Measurements from ENCODE around the gene USP49.

Gene USP49

GRCh38 chr6:41874741-41875140, 20.4 kb downstream of the USP49 start:
- Histone ChIP-seq H3K27ac (ENCODE audit: low read length) (no peak overlapping the region), H3K9ac (ENCODE audit: low read length) (no peak overlapping the region), H3K27me3 (ENCODE audit: low read depth, low read length) (no peaks in the 10 kb centered on the region), H3K79me2 (ENCODE audit: low read length) (no peaks in the 10 kb centered on the region), H3K9me3 (ENCODE audit: insufficient read depth, low read length) (no peaks in the 10 kb centered on the region), H3K4me1 (ENCODE audit: low read length) (no peaks in the 10 kb centered on the region), H3K4me3 (ENCODE audit: low read length) (no peak overlapping the region), H2AFZ (ENCODE audit: low read depth, low read length) (no peak overlapping the region), H3K4me2 (ENCODE audit: low read length) (no peak overlapping the region), H4K20me1 (ENCODE audit: insufficient read depth, low read length) (no peaks in the 10 kb centered on the region), H3K36me3 (replicated peaks; ENCODE audit: low read depth, low read length) (no peaks in the 10 kb centered on the region)
- TF ChIP-seq EZH2phosphoT487 (IDR thresholded peaks at IDR 0.05; ENCODE audit: low read depth): no peak
- no peak for TF ChIP-seq CTCF (IDR thresholded peaks at IDR 0.05; ENCODE audit: low read depth, low read length)

GRCh38 chr6:41872147-41872546, 23.0 kb downstream of the USP49 start:
- Histone ChIP-seq H3K9ac (ENCODE audit: low read length) (no peak overlapping the region), H3K27me3 (ENCODE audit: low read depth, low read length) (no peaks in the 10 kb centered on the region), H4K20me1 (ENCODE audit: insufficient read depth, low read length) (no peaks in the 10 kb centered on the region), H3K27ac (ENCODE audit: low read length) (no peak overlapping the region), H2AFZ (ENCODE audit: low read depth, low read length) (no peak overlapping the region), H3K79me2 (ENCODE audit: low read length) (no peaks in the 10 kb centered on the region), H3K4me3 (ENCODE audit: low read length) (no peak overlapping the region), H3K36me3 (replicated peaks; ENCODE audit: low read depth, low read length) (no peaks in the 10 kb centered on the region), H3K4me2 (ENCODE audit: low read length) (no peak overlapping the region), H3K9me3 (ENCODE audit: insufficient read depth, low read length) (no peaks in the 10 kb centered on the region), H3K4me1 (ENCODE audit: low read length) (no peaks in the 10 kb centered on the region)
- TF ChIP-seq EZH2phosphoT487 (IDR thresholded peaks at IDR 0.05; ENCODE audit: low read depth) (no peak), CTCF (IDR thresholded peaks at IDR 0.05; ENCODE audit: low read depth, low read length) (no peak)

- no peak overlapping the region for H2AFZ ChIP-seq (ENCODE audit: low read depth, low read length)
- H3K4me1 ChIP-seq (ENCODE audit: low read length): no peaks in the 10 kb centered on the region
- H4K20me1 ChIP-seq (ENCODE audit: insufficient read depth, low read length): no peaks in the 10 kb centered on the region
- no peaks in the 10 kb centered on the region for H3K9me3 ChIP-seq (ENCODE audit: insufficient read depth, low read length)
- no peak overlapping the region for H3K4me3 ChIP-seq (ENCODE audit: low read length)
- no peak for TF ChIP-seq CTCF (IDR thresholded peaks at IDR 0.05; ENCODE audit: low read depth, low read length)
- H3K4me2 ChIP-seq (ENCODE audit: low read length): no peak overlapping the region
- H3K79me2 ChIP-seq (ENCODE audit: low read length): no peaks in the 10 kb centered on the region
- no peaks in the 10 kb centered on the region for H3K36me3 ChIP-seq (replicated peaks; ENCODE audit: low read depth, low read length)
- no peak overlapping the region for H3K9ac ChIP-seq (ENCODE audit: low read length)
- no peak overlapping the region for H3K27ac ChIP-seq (ENCODE audit: low read length)
- H3K27me3 ChIP-seq (ENCODE audit: low read depth, low read length): no peaks in the 10 kb centered on the region
Measured at GRCh38 chr6:41871691-41872090, 23.5 kb downstream of the USP49 start.

- TF ChIP-seq CTCF (IDR thresholded peaks at IDR 0.05; ENCODE audit: low read depth, low read length) (no peak), EZH2phosphoT487 (IDR thresholded peaks at IDR 0.05; ENCODE audit: low read depth) (no peak)
- no peak overlapping the region for H3K4me2 ChIP-seq (ENCODE audit: low read length)
- H3K79me2 ChIP-seq (ENCODE audit: low read length): no peaks in the 10 kb centered on the region
- H3K27me3 ChIP-seq (ENCODE audit: low read depth, low read length): no peaks in the 10 kb centered on the region
- H2AFZ ChIP-seq (ENCODE audit: low read depth, low read length): no peak overlapping the region
- H3K27ac ChIP-seq (ENCODE audit: low read length): no peak overlapping the region
- H3K36me3 ChIP-seq (replicated peaks; ENCODE audit: low read depth, low read length): no peaks in the 10 kb centered on the region
- no peaks in the 10 kb centered on the region for H4K20me1 ChIP-seq (ENCODE audit: insufficient read depth, low read length)
- no peak overlapping the region for H3K9ac ChIP-seq (ENCODE audit: low read length)
- H3K4me3 ChIP-seq (ENCODE audit: low read length): no peak overlapping the region
- no peaks in the 10 kb centered on the region for H3K4me1 ChIP-seq (ENCODE audit: low read length)
- H3K9me3 ChIP-seq (ENCODE audit: insufficient read depth, low read length): no peaks in the 10 kb centered on the region
Measured at GRCh38 chr6:41859356-41859755, 35.8 kb downstream of the USP49 start.
